Measurements from ENCODE around the gene NRBP1. TPM values are rescaled to one million over a fixed set of nuclear protein-coding genes. Genes with fewer than 3 reads are reported as not detected.
A peak's percentile ranks its signal among the peaks of the same experiment; 100 is the strongest.

The NRBP1 gene
- total RNA-seq (2021): 140 TPM in 2 replicates
- long read RNA-seq, transcript NRBP1-203 (18 exons, 2,163 nt): major isoform, 180 of 1,960 reads
- long read RNA-seq, partial matches to known transcripts: 1,699 of 1,960 reads
- long read RNA-seq, other reads (novel, unspliced or antisense): 80 of 1,960 reads

DNA sequence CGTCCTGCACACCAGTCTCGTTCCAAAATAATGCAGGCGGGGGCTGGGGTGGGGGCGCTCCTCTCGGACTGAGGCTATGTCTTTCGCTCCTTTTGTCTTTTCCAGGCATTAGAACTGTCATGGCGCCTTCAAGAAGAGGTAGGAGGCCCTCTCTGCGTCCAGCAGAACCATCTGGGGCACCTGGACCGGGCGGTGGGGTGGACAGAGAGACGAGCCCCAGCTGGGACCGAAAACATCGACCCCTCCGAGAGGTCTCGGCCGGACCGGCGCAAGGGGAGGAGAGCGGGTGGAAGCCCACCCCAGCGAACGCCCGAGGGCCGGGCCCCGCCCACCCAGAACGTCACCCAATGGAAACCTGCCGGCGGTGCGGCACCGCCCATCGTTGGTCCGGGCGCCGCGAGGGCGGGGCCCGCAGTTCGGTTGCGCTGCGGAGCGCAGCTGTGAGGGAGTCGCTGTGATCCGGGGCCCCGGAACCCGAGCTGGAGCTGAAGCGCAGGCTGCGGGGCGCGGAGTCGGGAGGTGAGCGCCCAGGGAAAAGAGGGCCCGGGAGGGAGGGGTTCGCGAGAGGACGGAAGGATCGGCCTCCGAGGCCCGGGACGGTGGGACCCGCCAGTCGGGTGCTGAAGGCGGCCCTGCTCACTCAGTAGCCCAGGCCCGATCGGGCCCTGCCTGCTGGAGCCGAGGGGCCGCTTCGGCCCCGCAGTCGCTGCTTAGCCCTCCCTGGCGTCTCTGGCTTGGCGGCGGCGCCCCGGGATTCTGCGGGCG, at the start of gene NRBP1:
NRBP1 (plus strand) TSS at position 419 of the 765 bp plus-strand sequence. CDS start 4,643 bp downstream, outside the sequence.
- H2AFZ ChIP-seq (ENCODE audit: low read length): no peak within 1 kb of the TSS
- H3K79me2 ChIP-seq (ENCODE audit: insufficient read depth, low read length): peaks cover 6% of the 10 kb centered on the region; the same call in 1 of the 2 replicates
- H3K36me3 Mint-ChIP-seq (ENCODE audit: insufficient read depth in 1 of 3, low read depth in 3 of 3): peaks cover 3 to 12% (median 4%) of the 10 kb centered on the region in 3 experiments; a peak in 5 of 7 replicates
- no peak within 1 kb of the TSS for H3K56ac ChIP-seq (ENCODE audit: insufficient read length, low read depth, low read length)
- no peak within 1 kb of the TSS for H4K5ac ChIP-seq (ENCODE audit: insufficient read length, low read depth, low read length)
- H4K91ac ChIP-seq (ENCODE audit: insufficient read length, low read depth, low read length): no peak within 1 kb of the TSS
- no peaks in the 10 kb centered on the region for H3K4me1 ChIP-seq (ENCODE audit: insufficient read depth, low read length)
- no peak within 1 kb of the TSS for H2BK15ac ChIP-seq (ENCODE audit: low read depth, low read length)
- H3K9me3 ChIP-seq (ENCODE audit: control insufficient read depth, low read depth, low read length): no peaks in the 10 kb centered on the region
- no peaks in the 10 kb centered on the region for H4K20me1 ChIP-seq (ENCODE audit: control insufficient read depth, insufficient read depth, insufficient read length)
- H3K9ac ChIP-seq (ENCODE audit: extremely low read depth, insufficient read length, low read length): peak within 1 kb of the TSS; percentile 76
- peak within 1 kb of the TSS; percentile 50 for H3K18ac ChIP-seq (ENCODE audit: insufficient read length, low read depth, low read length)
- no peaks in the 10 kb centered on the region for H3K9me3 Mint-ChIP-seq
- no CpG with 5 or more reads among the region's 75 CpGs for WGBS (ENCODE audit: extremely low coverage, insufficient read length, low lambda C conversion rate)
- H3K23me2 ChIP-seq (ENCODE audit: insufficient read length, low read depth, low read length, poor library complexity, severe bottlenecking): peaks cover 3% of the 10 kb centered on the region
- no peak within 1 kb of the TSS for H3T11ph ChIP-seq (ENCODE audit: low read length)
- no peaks in the 10 kb centered on the region for H3K27me3 Mint-ChIP-seq (ENCODE audit: low read depth)
- peak within 1 kb of the TSS; percentile 78 for H3K4me2 ChIP-seq (ENCODE audit: insufficient read depth, insufficient read length, low read length)
- no peak within 1 kb of the TSS for H2BK20ac ChIP-seq (ENCODE audit: low read depth, low read length, poor library complexity, severe bottlenecking)
- peak within 1 kb of the TSS; percentile 84 to 97 (median 95) for H3K27ac Mint-ChIP-seq
- H3K4me1 Mint-ChIP-seq: peaks cover 18 to 20% of the 10 kb centered on the region in 2 experiments
- no peak within 1 kb of the TSS for H2AK5ac ChIP-seq (ENCODE audit: insufficient read length, low read length)
- H3K14ac ChIP-seq (ENCODE audit: insufficient read depth, low read length): peak within 1 kb of the TSS; percentile 85
- peak; percentile 92 for DNase-seq
- TF ChIP-seq, protein P1, sequence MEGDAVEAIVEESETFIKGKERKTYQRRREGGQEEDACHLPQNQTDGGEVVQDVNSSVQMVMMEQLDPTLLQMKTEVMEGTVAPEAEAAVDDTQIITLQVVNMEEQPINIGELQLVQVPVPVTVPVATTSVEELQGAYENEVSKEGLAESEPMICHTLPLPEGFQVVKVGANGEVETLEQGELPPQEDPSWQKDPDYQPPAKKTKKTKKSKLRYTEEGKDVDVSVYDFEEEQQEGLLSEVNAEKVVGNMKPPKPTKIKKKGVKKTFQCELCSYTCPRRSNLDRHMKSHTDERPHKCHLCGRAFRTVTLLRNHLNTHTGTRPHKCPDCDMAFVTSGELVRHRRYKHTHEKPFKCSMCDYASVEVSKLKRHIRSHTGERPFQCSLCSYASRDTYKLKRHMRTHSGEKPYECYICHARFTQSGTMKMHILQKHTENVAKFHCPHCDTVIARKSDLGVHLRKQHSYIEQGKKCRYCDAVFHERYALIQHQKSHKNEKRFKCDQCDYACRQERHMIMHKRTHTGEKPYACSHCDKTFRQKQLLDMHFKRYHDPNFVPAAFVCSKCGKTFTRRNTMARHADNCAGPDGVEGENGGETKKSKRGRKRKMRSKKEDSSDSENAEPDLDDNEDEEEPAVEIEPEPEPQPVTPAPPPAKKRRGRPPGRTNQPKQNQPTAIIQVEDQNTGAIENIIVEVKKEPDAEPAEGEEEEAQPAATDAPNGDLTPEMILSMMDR (conservative IDR thresholded peaks at IDR 0.05): no peak
- no peak within 1 kb of the TSS for H3K23ac ChIP-seq (ENCODE audit: insufficient read length, low read depth, low read length)
- no peaks in the 10 kb centered on the region for H3K27me3 ChIP-seq (ENCODE audit: insufficient read depth, low read length)
- peak within 1 kb of the TSS; percentile 21 for H3K27ac ChIP-seq (ENCODE audit: insufficient read length, low read depth, low read length)
- no peak within 1 kb of the TSS for H3K4ac ChIP-seq (ENCODE audit: low read depth, low read length)
- H3K79me1 ChIP-seq (ENCODE audit: insufficient read depth, low read depth, low read length, poor library complexity, severe bottlenecking): peaks cover 6% of the 10 kb centered on the region
- no peak within 1 kb of the TSS for H2BK12ac ChIP-seq (ENCODE audit: insufficient read length, low read depth, low read length)
- no peak within 1 kb of the TSS for H2BK120ac ChIP-seq (ENCODE audit: low read depth, low read length, poor library complexity, severe bottlenecking)
- H4K8ac ChIP-seq (replicated peaks; ENCODE audit: insufficient read length, low read depth, low read length): peak within 1 kb of the TSS; percentile 85
- no peak within 1 kb of the TSS for H2BK5ac ChIP-seq (ENCODE audit: insufficient read length, low read length)
- peak within 1 kb of the TSS; percentile 92 to 93 for H3K4me3 Mint-ChIP-seq

Measured in H9 (cell line).